ENCODE measurements around the gene RALB. TPM values are rescaled to one million over a fixed set of nuclear protein-coding genes. Genes with fewer than 3 reads are reported as not detected.

The RALB gene
- total RNA-seq, 1 experiment from 2014 or later = 7.2 TPM

- Histone ChIP-seq H3K27ac (ENCODE audit: low read length) (no peak overlapping the region), H3K79me2 (ENCODE audit: low read length) (no peaks in the 10 kb centered on the region), H4K20me1 (ENCODE audit: insufficient read depth, low read depth, low read length) (no peaks in the 10 kb centered on the region), H3K4me2 (ENCODE audit: low read depth, low read length, poor library complexity, severe bottlenecking) (no peak overlapping the region), H3K9me2 (replicated peaks; ENCODE audit: insufficient read depth, low read length) (no peaks in the 10 kb centered on the region), H3K4me3 (ENCODE audit: low read length) (no peak overlapping the region), H3K9me3 (ENCODE audit: low read length) (no peaks in the 10 kb centered on the region), H3K4me1 (ENCODE audit: low read length) (no peaks in the 10 kb centered on the region), H3K36me3 (ENCODE audit: insufficient read depth, low read length) (no peaks in the 10 kb centered on the region), H3K27me3 (ENCODE audit: low read length) (no peaks in the 10 kb centered on the region), H2AFZ (ENCODE audit: low read length) (no peak overlapping the region), H3K9ac (ENCODE audit: low read length) (no peak overlapping the region)
- no peak for DNase-seq
Observed at GRCh38 chr2:120285056-120285455, 32.4 kb downstream of the RALB start.

- Histone ChIP-seq H2AFZ (ENCODE audit: low read length) (no peak overlapping the region), H4K20me1 (ENCODE audit: insufficient read depth, low read depth, low read length) (no peaks in the 10 kb centered on the region), H3K27me3 (ENCODE audit: low read length) (no peaks in the 10 kb centered on the region), H3K79me2 (ENCODE audit: low read length) (no peaks in the 10 kb centered on the region), H3K27ac (ENCODE audit: low read length) (no peak overlapping the region), H3K9ac (ENCODE audit: low read length) (no peak overlapping the region), H3K9me3 (ENCODE audit: low read length) (no peaks in the 10 kb centered on the region), H3K4me1 (ENCODE audit: low read length) (no peaks in the 10 kb centered on the region), H3K4me3 (ENCODE audit: low read length) (no peak overlapping the region), H3K4me2 (ENCODE audit: low read depth, low read length, poor library complexity, severe bottlenecking) (no peak overlapping the region), H3K36me3 (ENCODE audit: insufficient read depth, low read length) (no peaks in the 10 kb centered on the region), H3K9me2 (replicated peaks; ENCODE audit: insufficient read depth, low read length) (no peaks in the 10 kb centered on the region)
- DNase-seq = peak; percentile 35
Observed at GRCh38 chr2:120287183-120288015, 34.7 kb downstream of the RALB start.

GRCh38 chr2:120288016-120288373 lies 35.3 kb downstream of the RALB start:
- no peak overlapping the region for H3K4me3 ChIP-seq (ENCODE audit: low read length)
- no peaks in the 10 kb centered on the region for H3K9me2 ChIP-seq (replicated peaks; ENCODE audit: insufficient read depth, low read length)
- H3K4me1 ChIP-seq (ENCODE audit: low read length) = no peaks in the 10 kb centered on the region
- no peak overlapping the region for H3K9ac ChIP-seq (ENCODE audit: low read length)
- H3K27me3 ChIP-seq (ENCODE audit: low read length) = no peaks in the 10 kb centered on the region
- no peaks in the 10 kb centered on the region for H3K9me3 ChIP-seq (ENCODE audit: low read length)
- no peaks in the 10 kb centered on the region for H3K79me2 ChIP-seq (ENCODE audit: low read length)
- no peaks in the 10 kb centered on the region for H3K36me3 ChIP-seq (ENCODE audit: insufficient read depth, low read length)
- H2AFZ ChIP-seq (ENCODE audit: low read length) = no peak overlapping the region
- no peak overlapping the region for H3K4me2 ChIP-seq (ENCODE audit: low read depth, low read length, poor library complexity, severe bottlenecking)
- DNase-seq = no peak
- H4K20me1 ChIP-seq (ENCODE audit: insufficient read depth, low read depth, low read length) = no peaks in the 10 kb centered on the region
- H3K27ac ChIP-seq (ENCODE audit: low read length) = no peak overlapping the region

GRCh38 chr2:120289221-120289906 lies 36.7 kb downstream of the RALB start:
- H4K20me1 ChIP-seq (ENCODE audit: insufficient read depth, low read depth, low read length) = no peaks in the 10 kb centered on the region
- no peaks in the 10 kb centered on the region for H3K9me3 ChIP-seq (ENCODE audit: low read length)
- no peak overlapping the region for H3K27ac ChIP-seq (ENCODE audit: low read length)
- no peak overlapping the region for H2AFZ ChIP-seq (ENCODE audit: low read length)
- DNase-seq = no peak
- H3K36me3 ChIP-seq (ENCODE audit: insufficient read depth, low read length) = no peaks in the 10 kb centered on the region
- no peak overlapping the region for H3K4me2 ChIP-seq (ENCODE audit: low read depth, low read length, poor library complexity, severe bottlenecking)
- H3K9ac ChIP-seq (ENCODE audit: low read length) = no peak overlapping the region
- H3K79me2 ChIP-seq (ENCODE audit: low read length) = no peaks in the 10 kb centered on the region
- H3K4me3 ChIP-seq (ENCODE audit: low read length) = no peak overlapping the region
- no peaks in the 10 kb centered on the region for H3K9me2 ChIP-seq (replicated peaks; ENCODE audit: insufficient read depth, low read length)
- no peaks in the 10 kb centered on the region for H3K27me3 ChIP-seq (ENCODE audit: low read length)
- H3K4me1 ChIP-seq (ENCODE audit: low read length) = peaks cover 3% of the 10 kb centered on the region; the same call in 1 of the 2 replicates

GRCh38 chr2:120290737-120291136 lies 38.1 kb downstream of the RALB start:
- Histone ChIP-seq H3K9me3 (ENCODE audit: low read length) (no peaks in the 10 kb centered on the region), H3K27ac (ENCODE audit: low read length) (no peak overlapping the region), H3K9ac (ENCODE audit: low read length) (no peak overlapping the region), H3K9me2 (replicated peaks; ENCODE audit: insufficient read depth, low read length) (no peaks in the 10 kb centered on the region), H3K79me2 (ENCODE audit: low read length) (no peaks in the 10 kb centered on the region), H3K4me1 (ENCODE audit: low read length) (peaks cover 3% of the 10 kb centered on the region; the same call in 1 of the 2 replicates), H3K4me3 (ENCODE audit: low read length) (no peak overlapping the region), H3K36me3 (ENCODE audit: insufficient read depth, low read length) (no peaks in the 10 kb centered on the region), H3K4me2 (ENCODE audit: low read depth, low read length, poor library complexity, severe bottlenecking) (no peak overlapping the region), H4K20me1 (ENCODE audit: insufficient read depth, low read depth, low read length) (no peaks in the 10 kb centered on the region), H2AFZ (ENCODE audit: low read length) (no peak overlapping the region), H3K27me3 (ENCODE audit: low read length) (no peaks in the 10 kb centered on the region)
- no peak for DNase-seq

- H3K27ac ChIP-seq (ENCODE audit: low read length) = no peak overlapping the region
- H3K4me2 ChIP-seq (ENCODE audit: low read depth, low read length, poor library complexity, severe bottlenecking) = no peak overlapping the region
- peaks cover 3% of the 10 kb centered on the region; the same call in 1 of the 2 replicates for H3K4me1 ChIP-seq (ENCODE audit: low read length)
- no peaks in the 10 kb centered on the region for H3K9me2 ChIP-seq (replicated peaks; ENCODE audit: insufficient read depth, low read length)
- H2AFZ ChIP-seq (ENCODE audit: low read length) = no peak overlapping the region
- no peak for DNase-seq
- H3K4me3 ChIP-seq (ENCODE audit: low read length) = no peak overlapping the region
- no peak overlapping the region for H3K9ac ChIP-seq (ENCODE audit: low read length)
- H3K9me3 ChIP-seq (ENCODE audit: low read length) = no peaks in the 10 kb centered on the region
- H4K20me1 ChIP-seq (ENCODE audit: insufficient read depth, low read depth, low read length) = no peaks in the 10 kb centered on the region
- no peaks in the 10 kb centered on the region for H3K79me2 ChIP-seq (ENCODE audit: low read length)
- no peaks in the 10 kb centered on the region for H3K36me3 ChIP-seq (ENCODE audit: insufficient read depth, low read length)
- H3K27me3 ChIP-seq (ENCODE audit: low read length) = no peaks in the 10 kb centered on the region
Observed at GRCh38 chr2:120291401-120292311, 39.0 kb downstream of the RALB start.

- Histone ChIP-seq H4K20me1 (ENCODE audit: insufficient read depth, low read depth, low read length) (no peaks in the 10 kb centered on the region), H3K4me3 (ENCODE audit: low read length) (no peak overlapping the region), H3K36me3 (ENCODE audit: insufficient read depth, low read length) (no peaks in the 10 kb centered on the region), H3K9ac (ENCODE audit: low read length) (no peak overlapping the region), H2AFZ (ENCODE audit: low read length) (no peak overlapping the region), H3K27me3 (ENCODE audit: low read length) (no peaks in the 10 kb centered on the region), H3K4me2 (ENCODE audit: low read depth, low read length, poor library complexity, severe bottlenecking) (no peak overlapping the region), H3K27ac (ENCODE audit: low read length) (no peak overlapping the region), H3K79me2 (ENCODE audit: low read length) (no peaks in the 10 kb centered on the region), H3K9me3 (ENCODE audit: low read length) (no peaks in the 10 kb centered on the region), H3K9me2 (replicated peaks; ENCODE audit: insufficient read depth, low read length) (no peaks in the 10 kb centered on the region), H3K4me1 (ENCODE audit: low read length) (peaks cover 3% of the 10 kb centered on the region; the same call in 1 of the 2 replicates)
- no peak for DNase-seq
Observed at GRCh38 chr2:120293096-120294007, 40.7 kb downstream of the RALB start.

Data from Karpas-422 (cell line).